Omental fat pad (tissue), 4 donors: ENCODE results near the gene RNF217. TPM values are rescaled to one million over a fixed set of nuclear protein-coding genes. Genes with fewer than 3 reads are reported as not detected.

Experiments used
- ATAC-seq: fragments of 150-250 bp; one replicate; pipeline ENCODE4 v1.9.1; 2016; ENCODE audit warnings: mild to moderate bottlenecking, moderate library complexity; ENCODE audit not compliant: low FRiP score
- DNase-seq: peaks from one replicate; pipeline ENCODE4 v3.0.0-alpha.2; 2019; ENCODE audit warnings: low spot score
- total RNA-seq, 4 donors: library from RNA; depleted of rRNA; stranded (reverse); fragments of >200 nt; gene quantifications; one replicate each; pipeline ENCODE4 v1.1.0, GENCODE V29; 2016
- TF ChIP-seq, protein P1 (sequence below), 3 donors: fragments of 450-650 bp; IDR thresholded peaks; one replicate each; pipeline ENCODE4 v1.5.1; 2016 to 2017; ENCODE audit warnings: antibody characterized with exemption in 3 of 3, mild to moderate bottlenecking in 3 of 3, moderate library complexity in 2 of 3

RNF217 gene
- total RNA-seq, 4 donors from 2014 or later = 30.7 to 61.1 (median 38.4) TPM

DNA sequence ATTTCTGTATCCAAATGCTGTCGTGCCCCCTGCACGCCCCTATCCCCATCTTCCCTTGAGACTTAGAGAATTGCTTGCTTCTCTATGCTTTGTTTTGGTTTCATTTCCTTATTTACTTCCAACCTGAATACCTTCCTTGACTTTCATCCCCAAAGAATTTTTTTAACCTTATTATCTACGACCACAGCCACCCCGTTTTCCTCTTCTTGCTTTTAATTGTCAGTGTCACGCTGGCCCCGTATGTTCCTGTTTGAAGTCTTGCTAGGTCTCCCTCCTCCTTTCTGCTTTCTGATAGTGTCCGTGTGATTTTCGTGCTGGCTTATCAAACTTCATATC is 40.1 kb downstream of the RNF217 start:
- DNase-seq = no peak
- ATAC-seq = no peak
- TF ChIP-seq, protein P1, sequence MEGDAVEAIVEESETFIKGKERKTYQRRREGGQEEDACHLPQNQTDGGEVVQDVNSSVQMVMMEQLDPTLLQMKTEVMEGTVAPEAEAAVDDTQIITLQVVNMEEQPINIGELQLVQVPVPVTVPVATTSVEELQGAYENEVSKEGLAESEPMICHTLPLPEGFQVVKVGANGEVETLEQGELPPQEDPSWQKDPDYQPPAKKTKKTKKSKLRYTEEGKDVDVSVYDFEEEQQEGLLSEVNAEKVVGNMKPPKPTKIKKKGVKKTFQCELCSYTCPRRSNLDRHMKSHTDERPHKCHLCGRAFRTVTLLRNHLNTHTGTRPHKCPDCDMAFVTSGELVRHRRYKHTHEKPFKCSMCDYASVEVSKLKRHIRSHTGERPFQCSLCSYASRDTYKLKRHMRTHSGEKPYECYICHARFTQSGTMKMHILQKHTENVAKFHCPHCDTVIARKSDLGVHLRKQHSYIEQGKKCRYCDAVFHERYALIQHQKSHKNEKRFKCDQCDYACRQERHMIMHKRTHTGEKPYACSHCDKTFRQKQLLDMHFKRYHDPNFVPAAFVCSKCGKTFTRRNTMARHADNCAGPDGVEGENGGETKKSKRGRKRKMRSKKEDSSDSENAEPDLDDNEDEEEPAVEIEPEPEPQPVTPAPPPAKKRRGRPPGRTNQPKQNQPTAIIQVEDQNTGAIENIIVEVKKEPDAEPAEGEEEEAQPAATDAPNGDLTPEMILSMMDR (IDR thresholded peaks at IDR 0.05) = no peak

DNA sequence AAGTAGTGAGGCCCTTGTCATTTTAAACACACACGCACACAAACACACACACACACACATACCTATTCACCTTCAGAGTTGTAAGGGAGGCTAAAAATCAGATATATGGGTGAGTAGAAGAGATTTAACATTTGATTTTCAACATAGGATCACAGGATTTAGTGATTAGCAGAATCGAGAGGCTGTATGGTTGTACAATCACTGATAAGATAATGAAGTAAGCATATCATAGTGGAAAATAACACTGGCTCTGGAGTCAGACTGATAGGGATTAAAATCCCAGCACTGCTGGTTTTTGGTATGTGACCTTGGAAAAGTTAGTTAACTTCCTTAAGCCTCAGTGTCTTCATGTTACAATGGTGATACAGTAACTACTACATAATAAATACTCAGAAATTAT is 40.8 kb downstream of the RNF217 start:
- TF ChIP-seq, protein P1 (IDR thresholded peaks at IDR 0.05) = no peak
- DNase-seq (no peak), ATAC-seq (no peak)

DNA sequence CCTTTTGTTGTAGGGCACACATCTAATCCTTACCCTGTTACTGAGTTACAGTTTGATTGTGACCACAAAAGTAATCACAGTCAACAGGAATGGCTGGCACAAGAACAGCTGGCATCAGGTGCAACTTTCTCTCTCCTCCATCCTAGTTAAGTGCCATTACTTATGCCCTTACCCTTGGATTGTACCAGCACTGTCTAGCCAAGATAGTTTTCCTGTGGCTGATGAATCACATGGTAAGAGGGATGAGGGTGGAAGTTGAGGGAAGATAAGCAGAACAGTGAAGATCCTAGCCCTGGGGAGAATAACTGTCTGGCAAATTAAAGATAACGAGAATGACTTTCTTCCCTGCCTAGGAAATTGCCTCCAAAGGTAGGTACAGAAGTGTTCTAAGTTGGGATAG is 42.0 kb downstream of the RNF217 start:
- ATAC-seq = no peak
- TF ChIP-seq, protein P1 (IDR thresholded peaks at IDR 0.05) = no peak
- no peak for DNase-seq

DNA sequence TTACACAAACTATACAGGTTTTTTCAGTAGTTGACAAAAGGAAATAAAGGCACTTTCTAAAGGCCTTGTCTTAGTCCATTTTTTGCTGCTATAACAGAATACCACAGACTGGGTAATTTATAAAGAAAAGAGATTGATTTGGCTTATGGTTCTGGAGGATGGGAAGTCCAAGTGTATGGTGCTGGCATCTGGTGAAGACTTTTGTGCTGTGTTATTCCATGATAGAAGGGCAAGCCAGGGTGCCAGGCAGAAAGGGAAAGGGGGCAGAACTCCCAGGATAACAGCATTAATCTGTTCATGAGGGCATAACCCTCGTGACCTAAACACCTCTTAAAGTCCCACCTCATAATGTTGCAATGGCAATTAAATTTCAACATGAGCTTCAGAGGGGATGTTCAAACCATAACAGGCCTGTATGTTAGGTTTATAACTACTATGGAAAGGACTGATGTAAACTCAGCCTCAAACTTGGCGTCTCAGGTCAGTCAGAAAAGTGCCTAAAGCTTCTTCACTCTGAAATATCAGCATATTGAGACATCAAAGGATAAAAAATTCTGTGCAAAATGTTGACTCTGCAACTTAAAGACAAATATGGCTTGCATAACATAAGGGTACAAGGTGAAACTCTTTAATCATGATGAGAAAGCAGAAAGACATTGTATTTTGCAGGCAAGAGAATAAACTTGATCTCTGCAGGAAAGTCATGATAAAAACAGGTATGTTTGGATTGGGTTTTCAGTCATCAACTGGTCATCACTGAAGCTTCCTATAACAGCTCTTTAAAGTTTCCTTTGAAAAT is 42.8 kb downstream of the RNF217 start:
- DNase-seq (no peak), ATAC-seq (no peak)
- TF ChIP-seq, protein P1 (IDR thresholded peaks at IDR 0.05) = no peak

DNA sequence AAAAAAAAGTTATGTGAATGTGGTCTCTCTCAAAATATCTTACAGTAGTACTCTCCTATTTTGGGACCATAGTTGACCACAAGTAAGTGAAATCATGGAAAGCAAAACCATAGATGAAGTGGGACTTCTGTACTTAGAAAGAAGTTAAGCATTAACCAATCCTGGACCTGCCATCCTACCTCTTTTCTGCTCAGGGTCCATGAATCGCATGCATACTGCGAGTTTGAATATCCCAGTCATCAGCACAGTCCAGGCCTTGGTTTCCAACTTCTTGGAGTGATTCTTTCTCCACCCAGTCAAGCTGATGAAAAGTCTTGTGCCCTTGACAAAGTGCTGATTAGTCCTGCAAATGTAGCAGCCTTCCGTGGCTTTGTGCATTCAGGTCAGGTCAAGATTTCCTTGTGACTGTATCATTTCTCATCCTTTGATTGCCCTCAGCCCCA is 46.0 kb downstream of the RNF217 start:
- ATAC-seq = no peak
- TF ChIP-seq, protein P1 (IDR thresholded peaks at IDR 0.05) = no peak
- DNase-seq = no peak

DNA sequence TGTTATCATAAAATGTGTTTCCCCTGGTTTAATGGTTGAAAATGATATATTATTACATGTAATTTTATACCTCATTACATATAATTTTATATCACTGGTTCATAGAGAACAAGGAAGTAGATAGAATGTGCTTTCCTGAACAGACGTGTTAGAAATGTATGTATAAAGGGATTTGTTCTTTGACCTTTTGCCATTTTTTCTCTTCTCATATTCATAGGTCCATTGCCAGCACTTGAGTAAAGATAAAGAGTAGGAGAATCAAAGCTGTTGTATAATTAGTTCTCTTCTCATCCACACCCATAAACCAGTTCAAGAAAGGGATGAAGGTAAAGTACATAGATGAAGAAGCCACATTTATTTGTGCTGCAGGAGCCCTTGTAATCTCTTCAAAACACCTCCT is 46.7 kb downstream of the RNF217 start:
- ATAC-seq = no peak
- no peak for DNase-seq
- TF ChIP-seq, protein P1 (IDR thresholded peaks at IDR 0.05) = no peak

DNA sequence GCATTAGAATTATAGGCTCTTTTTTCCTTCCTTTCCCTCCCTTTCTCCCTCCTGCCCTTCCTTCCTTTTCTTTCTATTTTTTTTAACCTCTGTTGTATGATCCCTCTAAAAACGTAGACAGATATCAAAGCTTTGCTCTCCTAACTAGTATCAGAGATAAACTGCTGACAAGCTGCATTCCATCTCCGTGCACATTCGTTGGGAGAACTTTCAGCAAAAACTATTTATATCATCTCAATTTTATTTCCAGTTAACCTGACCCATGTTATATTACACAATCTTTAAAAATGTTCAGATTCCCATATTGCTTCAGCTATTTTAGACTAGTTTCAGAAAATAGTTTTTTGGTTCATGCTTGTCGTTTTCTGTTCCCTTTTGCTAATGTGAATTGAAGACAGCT is 47.3 kb downstream of the RNF217 start:
- TF ChIP-seq, protein P1 (IDR thresholded peaks at IDR 0.05) = no peak
- ATAC-seq = peak; percentile 84
- DNase-seq = no peak
